Medulla oblongata (tissue), 1 donor: ENCODE data around the gene SLC6A13.

Source experiments
- DNase-seq: peaks from one replicate; pipeline ENCODE4 v3.0.0-alpha.2; 2015; ENCODE audit errors: extremely low spot score

The SLC6A13 gene

GRCh38 chr12:177980-178828 lies 84.4 kb downstream of the SLC6A13 start:
- DNase-seq: no peak

- no peak for DNase-seq
These were observed 85.2 kb downstream of the SLC6A13 start for GRCh38 chr12:177336-177979.

DNA sequence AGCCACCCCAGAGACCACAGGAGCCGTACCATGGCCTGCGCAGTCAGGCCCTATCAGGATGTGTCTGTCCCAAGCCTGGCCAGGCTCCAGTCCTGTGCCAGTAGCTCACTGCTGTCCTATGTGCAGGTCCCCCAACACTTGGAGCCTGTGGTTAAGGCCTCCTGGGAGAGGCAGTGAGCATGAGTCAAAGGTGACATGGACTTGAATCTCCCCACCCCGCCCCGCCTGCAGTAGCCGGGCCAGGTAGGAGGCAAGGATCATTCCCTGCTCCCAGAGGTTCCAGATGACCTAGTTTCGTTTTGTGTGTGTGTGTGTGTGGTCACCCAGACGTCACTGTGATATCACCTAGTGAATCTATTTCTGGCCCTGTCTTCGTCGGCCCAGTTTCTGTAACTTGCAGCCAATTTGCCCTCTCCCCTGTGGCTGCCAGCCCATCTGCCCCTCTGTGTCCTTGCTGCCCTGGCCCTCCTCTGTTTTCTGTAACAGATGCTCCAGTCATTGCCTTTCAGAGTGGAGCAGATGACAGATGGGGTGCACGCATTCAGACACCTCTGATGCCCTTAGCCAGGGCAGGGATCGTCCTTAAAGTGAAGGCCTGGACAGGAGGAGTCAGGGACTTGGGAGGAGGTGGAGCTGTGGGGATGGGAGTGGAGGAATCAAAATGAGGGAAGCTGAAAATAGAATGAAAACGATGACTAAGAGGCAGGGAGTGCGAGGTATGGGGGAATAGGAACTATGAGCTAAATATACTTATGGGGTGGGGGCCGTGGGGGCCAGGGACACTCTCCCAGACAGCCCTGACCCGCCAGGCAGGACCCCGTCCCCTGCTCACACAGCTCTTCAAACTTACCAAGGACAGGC lies 86.1 kb downstream of the SLC6A13 start:
- no peak for DNase-seq

- DNase-seq: no peak
These were observed 86.9 kb downstream of the SLC6A13 start for GRCh38 chr12:175759-176158.

DNA sequence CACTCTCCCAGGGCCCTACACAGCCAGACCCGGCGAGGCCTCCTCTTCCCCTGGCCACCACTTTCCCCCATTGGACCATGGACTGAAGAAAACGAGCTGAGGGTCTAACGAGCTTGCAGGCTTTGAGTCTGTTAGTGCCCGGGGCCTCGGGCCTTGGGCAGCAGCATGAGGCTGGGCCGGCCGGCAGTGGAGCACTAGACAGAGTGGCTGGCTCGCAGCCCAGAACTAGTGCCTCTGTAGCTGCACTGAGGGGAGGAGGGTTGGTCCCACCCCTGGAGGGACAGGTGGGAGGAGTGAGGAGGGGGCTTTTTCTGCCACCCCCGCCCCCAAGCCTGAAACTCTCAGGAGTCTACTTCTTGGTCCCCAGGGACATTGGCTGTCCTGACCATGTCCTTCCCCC lies 87.4 kb downstream of the SLC6A13 start:
- DNase-seq: peak; percentile 30

- no peak for DNase-seq
These were observed 88.0 kb downstream of the SLC6A13 start for GRCh38 chr12:174596-174995.

DNA sequence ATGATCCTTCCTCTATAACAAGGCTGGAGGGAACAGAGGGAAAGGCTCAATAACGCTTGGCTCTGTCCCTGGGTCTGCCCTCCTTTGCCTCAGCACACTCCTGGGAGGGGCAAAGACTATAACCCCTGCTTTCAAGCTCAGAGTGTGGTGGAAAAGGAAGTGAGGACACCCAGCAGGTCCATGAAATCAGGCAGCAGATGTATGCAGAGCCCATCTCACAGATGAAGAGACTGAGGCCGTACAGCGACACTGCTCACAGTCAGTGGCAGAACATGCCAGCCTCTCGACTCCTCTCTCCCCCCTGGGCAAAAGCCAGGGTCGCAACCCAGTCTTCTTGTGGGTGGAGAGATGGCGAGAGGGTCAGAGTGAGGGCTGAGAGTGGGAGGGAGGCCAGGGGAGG lies 88.5 kb downstream of the SLC6A13 start:
- DNase-seq: no peak

- DNase-seq: peak; percentile 28
These were observed 89.9 kb downstream of the SLC6A13 start for GRCh38 chr12:172732-173161.

GRCh38 chr12:171743-172676 lies 90.6 kb downstream of the SLC6A13 start:
- DNase-seq: no peak

GRCh38 chr12:171276-171675 lies 91.4 kb downstream of the SLC6A13 start:
- no peak for DNase-seq
